IPS-18c (cell line): ENCODE results near the gene NRXN2.
"Not testable (repeated sequence)": the region's sequence is repeated elsewhere in the genome, so short reads cannot be mapped to it uniquely, and the experiment has no call there.

Experiments
- H3K4me3 ChIP-seq: 2 replicates; pipeline ENCODE4 v1.7.0; 2013; ENCODE audit warnings: low read depth, mild to moderate bottlenecking, low read length, moderate library complexity; ENCODE audit not compliant: insufficient read depth
- H3K9me3 ChIP-seq: one replicate; pipeline ENCODE4 v1.6.1; 2013; ENCODE audit warnings: mild to moderate bottlenecking, low read length, moderate library complexity; ENCODE audit not compliant: control insufficient read depth, insufficient read depth

Gene NRXN2

DNA sequence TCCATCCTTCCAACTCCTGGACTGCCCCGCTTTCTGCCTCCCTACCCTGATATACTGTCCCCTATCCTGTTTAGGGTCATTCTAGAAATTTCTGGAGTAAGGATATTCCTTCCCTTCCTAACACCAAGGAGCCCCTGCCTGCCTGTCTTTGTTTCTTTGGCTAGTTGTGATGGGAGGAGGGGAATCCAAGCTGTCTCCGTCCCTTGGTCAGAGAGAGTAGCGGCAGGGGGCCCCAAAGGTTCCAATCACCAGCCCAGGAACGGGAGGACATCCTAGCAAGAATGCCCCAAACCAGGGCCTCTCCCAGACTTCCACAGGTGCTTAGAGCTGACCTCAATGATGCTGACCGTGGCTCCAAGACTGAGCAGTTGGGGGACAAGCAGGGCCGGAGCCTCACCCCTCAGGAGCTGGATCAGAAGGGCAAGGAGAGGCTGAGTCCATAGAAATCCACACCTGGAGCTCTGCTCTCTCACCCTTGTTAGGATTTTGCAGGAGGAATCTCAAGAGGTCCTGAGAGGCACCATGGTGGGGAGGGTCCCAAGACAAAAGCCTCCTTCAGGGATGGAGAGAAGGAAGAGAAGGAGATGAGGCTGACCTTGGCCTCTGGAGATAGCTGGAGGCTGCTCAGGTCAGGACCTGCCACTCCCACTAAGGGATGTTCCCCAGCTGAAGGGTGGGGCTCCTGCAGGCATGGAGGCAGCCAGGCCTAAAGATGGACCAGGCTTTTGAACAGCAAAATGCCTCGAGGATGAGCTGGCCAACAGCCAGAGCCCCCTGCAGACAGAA is 118.3 kb downstream of the NRXN2 start:
- H3K9me3 ChIP-seq = no peaks in the 10 kb centered on the region
- no peak overlapping the region for H3K4me3 ChIP-seq

DNA sequence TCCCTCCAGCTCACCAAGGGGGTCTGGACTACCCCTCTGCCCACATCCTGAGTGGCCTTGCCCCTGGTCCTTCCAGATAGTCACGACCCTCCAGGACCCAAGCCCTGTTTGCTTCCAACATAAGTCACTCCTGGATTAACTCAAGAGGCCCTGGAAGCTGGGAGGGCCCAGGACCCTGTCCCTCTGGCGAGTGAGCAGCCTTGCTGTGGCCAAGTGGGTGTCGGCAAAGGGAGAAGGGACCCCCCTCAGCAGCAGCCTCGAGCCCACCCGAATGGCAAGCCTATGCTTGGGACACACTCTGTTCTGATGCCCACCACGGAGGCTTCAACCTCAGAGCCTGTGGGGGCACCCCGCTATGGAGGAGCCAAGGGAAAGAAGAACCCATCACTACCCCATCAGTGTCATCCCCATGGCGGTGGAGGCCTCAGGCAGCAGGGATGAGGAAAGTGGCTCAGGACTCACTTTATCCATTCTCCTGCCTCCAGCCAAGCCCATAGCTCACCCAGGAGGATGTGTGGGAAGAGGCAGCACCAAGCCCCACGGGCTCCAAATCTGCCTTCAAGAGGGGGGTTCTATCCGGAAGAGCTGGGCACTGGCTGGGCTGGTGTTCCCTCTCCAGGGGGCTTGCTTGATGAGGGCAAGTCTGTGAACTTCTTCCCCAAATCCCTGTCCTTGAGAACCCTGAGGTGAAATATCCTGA is 119.4 kb downstream of the NRXN2 start:
- Histone ChIP-seq H3K4me3 (no peak overlapping the region), H3K9me3 (no peaks in the 10 kb centered on the region)

- Histone ChIP-seq H3K9me3 (no peaks in the 10 kb centered on the region), H3K4me3 (no peak overlapping the region)
Observed at GRCh38 chr11:64602466-64603070, 120.4 kb downstream of the NRXN2 start.

DNA sequence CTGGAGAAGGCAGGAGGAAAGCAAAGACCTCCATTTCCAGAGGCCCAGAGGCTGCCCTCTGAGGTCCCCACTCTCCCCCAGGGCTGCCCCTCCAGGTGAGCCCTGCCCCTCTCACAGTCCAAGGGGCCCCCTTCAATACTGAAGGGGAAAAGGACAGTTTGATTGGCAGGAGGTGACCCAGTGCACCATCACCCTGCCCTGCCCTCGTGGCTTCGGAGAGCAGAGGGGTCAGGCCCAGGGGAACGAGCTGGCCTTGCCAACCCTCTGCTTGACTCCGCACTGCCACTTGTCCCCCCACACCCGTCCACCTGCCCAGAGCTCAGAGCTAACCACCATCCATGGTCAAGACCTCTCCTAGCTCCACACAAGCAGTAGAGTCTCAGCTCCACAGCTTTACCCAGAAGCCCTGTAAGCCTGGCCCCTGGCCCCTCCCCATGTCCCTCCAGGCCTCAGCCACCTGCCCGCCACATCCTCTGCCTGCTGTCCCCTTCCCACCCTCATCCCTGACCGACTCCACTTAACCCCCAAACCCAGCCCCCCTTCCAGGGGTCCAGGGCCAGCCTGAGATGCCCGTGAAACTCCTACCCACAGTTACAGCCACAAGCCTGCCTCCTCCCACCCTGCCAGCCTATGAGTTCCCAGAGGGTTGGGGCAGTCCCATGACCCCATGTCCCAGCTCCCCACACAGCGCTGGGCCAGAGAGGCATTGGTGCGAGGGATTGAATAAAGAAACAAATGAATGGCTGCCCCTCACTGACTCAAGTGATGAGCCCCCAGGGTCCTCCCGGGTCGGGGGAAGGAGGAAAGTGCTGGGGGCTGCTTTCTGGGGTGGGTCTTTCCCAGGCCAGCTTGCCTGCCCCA is 121.2 kb downstream of the NRXN2 start:
- Histone ChIP-seq H3K4me3 (no peak overlapping the region), H3K9me3 (no peaks in the 10 kb centered on the region)

- Histone ChIP-seq H3K9me3 (peaks cover under 1% of the 10 kb centered on the region), H3K4me3 (no peak overlapping the region)
Observed at GRCh38 chr11:64600281-64600992, 122.6 kb downstream of the NRXN2 start.

- Histone ChIP-seq H3K9me3 (peaks cover 2% of the 10 kb centered on the region), H3K4me3 (no peak overlapping the region)
Observed at GRCh38 chr11:64599698-64600211, 123.2 kb downstream of the NRXN2 start.

GRCh38 chr11:64598797-64599697 is 124.0 kb downstream of the NRXN2 start:
- no peak overlapping the region for H3K4me3 ChIP-seq
- peaks cover 2% of the 10 kb centered on the region for H3K9me3 ChIP-seq

DNA sequence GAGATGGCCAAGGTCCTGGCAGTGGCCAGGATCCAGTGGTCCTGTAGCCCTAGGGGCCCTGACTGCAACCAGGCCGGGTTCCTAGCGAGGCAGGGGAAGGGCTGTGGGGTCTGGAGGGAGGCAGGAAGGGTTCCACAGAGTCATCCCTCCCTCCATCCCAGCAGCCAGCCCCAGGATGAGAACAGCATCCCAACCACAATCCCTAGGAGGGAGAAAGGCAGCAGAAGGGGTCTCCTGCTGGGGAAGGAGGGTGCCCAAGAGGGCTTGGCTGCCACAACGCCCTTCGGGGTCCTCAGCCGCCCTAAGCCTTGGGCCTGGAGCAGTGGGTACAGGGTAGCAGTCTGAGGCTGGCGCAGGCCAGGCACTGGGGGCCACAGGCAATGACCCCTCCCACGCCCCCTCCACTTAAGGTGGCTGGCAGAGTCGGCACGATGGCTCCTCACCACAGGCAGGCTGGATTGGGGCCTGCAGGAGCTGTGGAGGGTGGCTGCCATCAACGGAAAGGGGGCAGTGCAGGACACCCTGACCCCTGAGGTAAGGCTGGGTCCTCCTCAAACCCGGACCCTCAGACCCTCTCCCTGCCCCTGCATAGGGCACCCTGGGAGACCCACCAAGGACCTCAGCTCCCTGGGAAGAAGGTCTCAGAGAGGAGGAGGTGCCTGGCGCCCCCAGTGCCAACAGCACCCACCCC is 124.7 kb downstream of the NRXN2 start:
- peaks cover 4% of the 10 kb centered on the region for H3K9me3 ChIP-seq
- no peak overlapping the region for H3K4me3 ChIP-seq

DNA sequence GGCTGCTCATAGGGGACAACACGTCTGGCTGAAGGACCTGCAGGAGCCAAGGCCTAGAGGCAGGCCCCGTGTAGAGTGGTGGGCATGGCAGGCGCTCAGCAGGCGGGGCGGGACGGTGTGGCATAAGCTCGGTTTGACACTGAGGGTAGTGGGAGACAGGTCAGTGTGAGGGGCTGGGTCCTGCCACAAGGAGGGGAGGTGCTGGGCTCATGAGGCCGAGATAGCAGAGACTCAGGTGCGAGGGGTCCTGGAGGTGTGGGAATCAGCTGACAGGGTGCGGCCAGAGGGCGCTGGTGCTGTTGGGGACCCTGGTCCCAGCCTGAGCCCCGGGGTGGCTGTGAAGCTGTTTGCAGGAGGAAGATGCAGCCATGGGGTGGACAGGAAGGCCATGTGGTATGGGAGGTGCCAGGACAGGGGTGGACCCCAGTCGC is 125.3 kb downstream of the NRXN2 start:
- H3K9me3 ChIP-seq = peaks cover 4% of the 10 kb centered on the region
- no peak overlapping the region for H3K4me3 ChIP-seq

GRCh38 chr11:64595922-64596321 is 127.1 kb downstream of the NRXN2 start:
- not testable (repeated sequence) for H3K4me3 ChIP-seq, H3K9me3 ChIP-seq

GRCh38 chr11:64594159-64594939 is 128.6 kb downstream of the NRXN2 start:
- Histone ChIP-seq H3K9me3 (peaks cover 6% of the 10 kb centered on the region), H3K4me3 (no peak overlapping the region)

GRCh38 chr11:64593156-64594105 is 129.6 kb downstream of the NRXN2 start:
- Histone ChIP-seq H3K9me3 (peaks cover 9% of the 10 kb centered on the region), H3K4me3 (no peak overlapping the region)

GRCh38 chr11:64592656-64593055 is 130.3 kb downstream of the NRXN2 start:
- Histone ChIP-seq H3K4me3 (no peak overlapping the region), H3K9me3 (peaks cover 9% of the 10 kb centered on the region)

- no peak overlapping the region for H3K4me3 ChIP-seq
- peaks cover 9% of the 10 kb centered on the region for H3K9me3 ChIP-seq
Observed at GRCh38 chr11:64592234-64592615, 130.8 kb downstream of the NRXN2 start.
